Stimulated activated CD4-positive, alpha-beta T cell treated with anti-CD3 and anti-CD28 coated beads, Interleukin-15, amount 100 ng/mL, for 48 hours (primary cell): Measurements from ENCODE around the gene GRM7.

Source experiments
- DNase-seq, 2 donors: peaks; one replicate each; pipeline ENCODE4 v3.0.0-alpha.2; 2020; ENCODE audit warnings: low read depth in 2 of 2

The GRM7 gene

DNA sequence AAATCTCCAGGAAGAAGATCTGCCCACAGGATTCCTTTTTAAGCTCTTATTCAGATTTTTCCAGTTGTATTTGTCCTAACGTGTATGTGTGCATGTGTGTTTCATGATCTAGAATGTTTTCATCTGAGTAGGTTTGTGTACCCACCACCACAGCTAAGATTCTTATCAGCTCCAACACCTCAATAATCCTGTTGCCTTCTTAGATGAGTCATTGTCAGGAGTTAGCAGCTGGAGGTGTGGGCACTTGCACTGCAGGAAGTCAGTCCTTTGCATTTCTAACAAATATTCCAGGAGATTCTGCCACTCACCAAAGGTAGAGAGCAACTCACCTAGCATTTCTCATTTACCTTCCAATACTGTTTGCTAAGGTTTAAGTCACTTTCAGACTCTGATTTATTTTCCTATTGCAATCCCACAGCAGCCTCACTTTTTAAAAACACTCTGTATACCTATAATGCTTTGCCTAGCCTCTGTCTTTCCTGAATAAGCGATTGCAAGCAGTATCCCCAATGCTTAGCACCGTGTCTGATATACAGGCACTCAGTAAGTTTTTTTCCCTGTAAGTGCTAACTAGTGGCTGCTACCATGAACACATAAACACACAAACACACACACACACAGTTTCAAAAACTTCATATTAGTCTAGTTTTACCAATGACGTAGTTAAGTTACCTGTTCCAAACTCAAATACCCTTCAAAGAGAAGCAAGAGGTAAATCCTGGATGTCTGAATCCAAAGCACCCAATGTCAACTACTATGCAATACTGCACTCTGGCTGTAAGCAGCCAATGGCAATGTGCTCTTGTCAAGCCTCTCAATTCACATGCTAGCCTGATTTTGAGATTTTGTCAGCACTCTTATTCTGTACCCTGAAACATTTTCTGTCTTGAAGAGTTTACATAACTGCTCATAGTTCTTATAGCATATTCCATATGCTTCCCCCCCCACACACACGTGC, 927.2 kb downstream of the GRM7 start:
- DNase-seq, result no peak

DNA sequence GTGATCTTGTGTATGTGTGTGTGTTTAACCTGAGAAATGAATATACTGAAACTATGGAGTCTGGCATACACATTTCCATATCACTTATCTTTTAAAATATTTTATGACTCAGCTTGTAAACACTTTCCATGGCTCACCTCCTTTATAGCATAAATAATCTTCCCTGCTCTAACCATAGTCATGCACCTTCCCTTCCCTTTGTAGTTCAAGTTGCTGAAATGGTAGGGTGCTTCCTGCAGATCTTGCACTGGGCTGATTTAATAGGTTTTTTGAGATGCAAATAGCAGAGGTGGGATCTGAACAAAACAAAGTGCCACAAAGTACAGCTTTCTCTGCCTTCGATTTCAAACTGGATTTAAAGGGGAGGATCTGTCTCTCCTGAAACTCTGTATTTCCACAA, 928.0 kb downstream of the GRM7 start:
- DNase-seq, result no peak

DNA sequence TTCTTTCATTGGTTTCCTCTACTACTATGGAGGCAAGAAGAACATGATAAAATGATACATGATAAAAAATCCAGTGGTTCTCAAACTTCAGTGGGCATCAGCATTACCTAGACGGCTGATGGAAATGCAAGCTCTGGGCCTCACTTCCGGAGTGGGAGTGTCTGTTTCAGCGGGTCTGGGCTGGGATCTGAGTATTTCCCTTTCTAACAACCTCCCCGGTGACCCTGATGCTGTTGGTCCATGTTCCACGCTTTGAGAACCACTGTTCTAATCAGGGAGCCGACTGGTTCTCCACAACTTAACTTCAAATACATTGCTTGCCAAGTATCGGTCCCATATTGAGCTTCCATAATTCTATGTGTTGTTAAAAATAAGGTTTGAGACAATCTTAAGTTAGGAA, 928.4 kb downstream of the GRM7 start:
- DNase-seq, result no peak

DNA sequence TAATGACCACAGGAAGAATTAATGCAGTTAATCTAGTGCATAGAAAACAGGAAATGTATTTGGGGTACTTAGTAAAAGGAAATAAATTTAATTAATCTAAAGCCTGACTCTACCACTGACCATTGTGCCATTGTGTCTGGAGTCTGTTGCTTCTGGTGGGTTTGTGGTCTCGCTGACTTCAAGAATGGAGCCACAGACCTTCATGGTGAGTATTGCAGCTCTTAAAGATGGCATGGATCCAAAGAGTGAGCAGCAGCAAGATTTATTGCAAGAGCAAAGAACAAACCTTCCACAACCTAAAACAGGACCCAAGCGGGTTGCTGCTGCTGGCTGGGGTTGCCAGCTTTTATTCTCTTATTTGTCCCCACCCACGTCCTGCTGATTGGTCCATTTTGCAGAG, 929.2 kb downstream of the GRM7 start:
- no peak for DNase-seq
